ENCODE measurements around the gene KIAA2012.

KIAA2012 gene

DNA sequence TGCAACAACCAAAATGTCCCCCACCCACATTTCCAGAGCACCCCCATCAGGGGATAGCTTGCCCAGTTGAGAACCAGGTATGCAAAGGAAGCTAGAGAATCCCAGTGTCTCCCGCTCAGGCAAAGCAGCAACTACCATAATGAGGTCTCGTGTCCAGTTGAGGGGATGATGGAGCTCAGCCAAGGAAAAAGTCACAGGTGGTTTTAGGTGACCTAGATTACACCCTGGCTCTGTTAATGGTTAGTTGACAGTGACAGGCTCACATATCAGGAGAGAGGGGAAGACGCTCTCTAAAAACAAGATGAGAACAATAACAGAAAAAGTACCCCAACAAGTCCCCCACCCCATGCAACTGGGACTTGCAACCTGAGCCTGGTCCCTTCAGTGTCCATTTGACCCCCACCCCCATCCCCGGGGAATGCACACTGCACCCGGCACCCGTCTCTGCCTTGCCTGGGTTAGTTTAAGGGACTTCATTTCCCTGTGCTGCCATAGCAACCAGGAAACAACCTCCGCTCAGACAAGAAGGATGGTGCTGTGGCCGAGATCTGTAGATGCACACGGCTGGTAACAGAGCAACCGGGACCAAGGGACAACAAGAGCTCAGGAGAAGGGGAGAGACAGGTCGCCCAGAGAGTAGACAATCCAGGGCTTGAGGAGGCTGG is at the start of gene KIAA2012:
KIAA2012 (plus strand) TSS at position 519 of the 665 bp plus-strand sequence. CDS start 373 bp downstream, outside the sequence.
- DNase-seq = peak; percentile 60

DNA sequence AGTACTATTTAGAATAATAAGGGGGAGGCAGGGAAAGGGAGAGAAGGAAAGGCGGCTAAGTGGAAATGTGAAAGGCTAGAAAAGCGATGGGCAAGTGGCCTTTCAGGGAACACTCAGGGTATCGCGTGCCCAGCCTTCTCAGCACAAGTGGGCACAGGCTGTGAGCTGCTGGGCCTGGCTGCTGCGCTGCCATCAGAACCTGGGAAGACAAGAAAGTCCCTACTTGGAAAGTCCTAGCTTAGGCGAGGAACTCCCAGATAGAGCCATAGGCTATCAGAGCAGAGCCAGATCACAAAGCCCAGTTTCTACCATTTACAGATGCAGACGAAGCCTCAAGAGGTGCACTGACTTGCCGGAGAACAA is 49.2 kb upstream of the KIAA2012 start:
- DNase-seq = no peak

DNA sequence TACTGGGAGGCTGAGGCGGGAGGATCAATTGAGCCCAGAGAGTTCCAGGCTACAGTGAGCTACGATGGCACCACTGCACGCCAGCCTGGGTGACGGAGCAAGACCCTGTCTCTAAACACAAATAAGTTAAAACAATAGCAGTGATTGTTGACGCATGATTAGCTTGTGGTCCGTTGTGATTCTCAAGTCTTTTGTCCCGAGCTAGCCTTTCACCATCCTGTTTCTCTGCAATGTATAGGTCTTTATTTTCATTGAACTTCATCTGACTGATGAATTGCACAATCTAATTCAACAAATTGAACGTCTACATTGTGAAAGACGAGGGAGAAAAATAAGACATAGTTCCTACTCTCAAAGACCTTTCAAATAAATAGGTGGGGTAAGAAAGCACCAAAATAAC is 48.2 kb upstream of the KIAA2012 start:
- no peak for DNase-seq

DNA sequence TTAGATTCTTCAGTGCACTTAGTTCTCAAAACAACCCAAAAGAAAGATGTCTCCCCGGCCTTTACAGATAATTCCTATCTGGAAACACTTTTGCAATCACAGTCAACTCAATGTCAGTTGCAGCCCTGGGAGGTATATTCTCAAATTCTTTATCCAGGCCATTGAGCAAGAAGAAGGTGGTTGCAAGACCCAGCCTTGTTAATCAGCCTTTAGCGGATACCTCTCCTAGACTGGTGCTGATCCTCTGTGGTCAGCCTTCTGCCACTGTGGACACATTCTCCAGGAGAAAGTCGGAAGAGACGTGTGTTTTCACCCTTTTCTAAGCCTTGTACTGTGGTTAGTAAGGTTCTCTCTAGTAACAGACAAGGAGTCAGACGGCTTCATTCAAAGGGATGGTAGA is 47.2 kb upstream of the KIAA2012 start:
- DNase-seq = no peak

DNA sequence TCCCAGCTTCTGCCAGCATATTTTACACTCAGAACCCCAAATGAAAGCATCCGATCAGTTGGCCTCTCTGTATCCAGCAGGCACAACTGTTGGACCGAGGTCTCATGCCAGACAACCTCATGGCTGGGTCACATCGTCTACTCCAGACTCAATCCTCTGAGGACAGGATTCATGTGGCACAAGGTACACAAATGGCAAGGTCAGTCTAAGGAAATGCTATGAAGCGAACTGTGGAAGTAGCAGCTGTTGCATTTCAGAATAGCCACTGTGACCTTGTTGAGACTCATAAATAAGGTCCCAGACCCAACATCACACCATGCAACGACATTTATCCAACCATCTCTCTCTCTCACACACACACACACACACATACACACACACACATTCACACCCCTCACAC is 46.5 kb upstream of the KIAA2012 start:
- no peak for DNase-seq

DNA sequence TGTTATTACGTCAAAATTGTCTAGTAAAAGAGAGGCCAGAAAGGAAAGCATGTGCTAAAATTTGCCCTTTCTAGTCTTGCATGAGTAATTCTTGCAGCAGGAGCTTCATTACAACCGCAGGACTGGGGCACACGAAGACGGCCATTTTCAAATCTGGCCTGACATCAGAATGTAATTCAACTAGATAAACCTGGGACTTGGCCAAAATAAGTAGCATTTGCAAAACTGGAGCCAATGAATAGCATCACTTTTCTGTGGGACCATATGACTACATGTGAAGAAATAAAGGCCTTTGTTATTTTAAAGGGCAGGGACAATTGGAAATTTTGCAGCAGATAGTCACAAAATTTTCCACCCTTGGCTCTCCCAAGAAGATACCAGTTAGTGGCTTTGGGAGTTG is 42.4 kb upstream of the KIAA2012 start:
- no peak for DNase-seq

DNA sequence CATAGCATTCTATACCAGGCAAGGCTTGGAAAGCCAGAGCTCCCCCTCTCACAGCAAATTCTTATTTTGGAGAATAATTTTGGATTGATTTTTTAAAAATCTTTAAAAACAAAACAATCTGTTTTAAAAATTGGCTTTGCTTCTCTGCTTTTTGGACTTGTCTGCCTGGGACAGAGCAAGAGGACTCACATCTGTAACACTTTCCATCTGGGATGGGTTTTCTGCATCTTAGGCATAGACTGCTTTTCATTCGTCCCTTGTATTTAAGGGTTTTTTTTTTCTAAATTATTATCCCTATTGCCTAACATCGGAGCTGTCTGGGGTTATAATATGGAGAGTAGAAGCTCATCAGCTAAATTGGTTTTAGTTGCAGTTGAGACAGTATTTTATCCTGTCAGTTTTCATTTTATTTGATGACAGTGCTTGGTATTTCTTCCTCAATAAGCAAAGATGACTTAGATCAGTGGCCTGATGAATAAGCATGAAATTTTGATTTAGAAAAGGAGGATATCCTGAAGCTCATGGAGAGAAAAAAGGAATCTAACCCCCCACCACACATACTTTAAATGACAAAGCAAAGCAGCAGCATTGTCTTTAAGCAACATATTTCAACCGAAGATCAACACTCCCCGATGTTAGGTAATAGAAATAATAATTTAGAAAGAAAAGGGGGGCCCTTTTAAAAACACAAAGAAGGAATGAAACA is 41.7 kb upstream of the KIAA2012 start:
- no peak for DNase-seq

DNA sequence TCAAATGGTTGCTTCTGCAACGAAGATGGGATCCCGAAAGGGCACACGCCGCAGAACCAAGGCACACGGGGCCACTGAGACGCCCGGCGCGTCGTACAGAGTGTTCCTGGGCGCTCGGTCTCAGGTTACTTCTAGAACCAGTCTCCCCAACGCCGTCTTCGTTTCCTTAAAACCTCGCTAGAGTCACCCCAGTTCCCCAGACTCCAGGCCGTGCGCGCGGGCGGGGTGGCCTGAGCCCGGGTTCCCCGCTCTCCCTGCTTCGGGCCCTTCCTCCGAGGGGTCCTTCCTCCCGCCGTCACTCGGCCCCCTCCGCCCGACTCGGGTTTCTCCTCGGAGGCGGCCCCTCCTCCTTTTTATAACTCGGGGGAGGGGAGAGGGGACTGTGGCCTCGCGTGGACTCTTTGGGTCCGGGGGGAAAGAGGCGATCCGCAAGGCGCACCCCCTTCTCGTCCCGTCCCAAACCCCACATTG is 40.2 kb upstream of the KIAA2012 start:
- peak; percentile 91 for DNase-seq

DNA sequence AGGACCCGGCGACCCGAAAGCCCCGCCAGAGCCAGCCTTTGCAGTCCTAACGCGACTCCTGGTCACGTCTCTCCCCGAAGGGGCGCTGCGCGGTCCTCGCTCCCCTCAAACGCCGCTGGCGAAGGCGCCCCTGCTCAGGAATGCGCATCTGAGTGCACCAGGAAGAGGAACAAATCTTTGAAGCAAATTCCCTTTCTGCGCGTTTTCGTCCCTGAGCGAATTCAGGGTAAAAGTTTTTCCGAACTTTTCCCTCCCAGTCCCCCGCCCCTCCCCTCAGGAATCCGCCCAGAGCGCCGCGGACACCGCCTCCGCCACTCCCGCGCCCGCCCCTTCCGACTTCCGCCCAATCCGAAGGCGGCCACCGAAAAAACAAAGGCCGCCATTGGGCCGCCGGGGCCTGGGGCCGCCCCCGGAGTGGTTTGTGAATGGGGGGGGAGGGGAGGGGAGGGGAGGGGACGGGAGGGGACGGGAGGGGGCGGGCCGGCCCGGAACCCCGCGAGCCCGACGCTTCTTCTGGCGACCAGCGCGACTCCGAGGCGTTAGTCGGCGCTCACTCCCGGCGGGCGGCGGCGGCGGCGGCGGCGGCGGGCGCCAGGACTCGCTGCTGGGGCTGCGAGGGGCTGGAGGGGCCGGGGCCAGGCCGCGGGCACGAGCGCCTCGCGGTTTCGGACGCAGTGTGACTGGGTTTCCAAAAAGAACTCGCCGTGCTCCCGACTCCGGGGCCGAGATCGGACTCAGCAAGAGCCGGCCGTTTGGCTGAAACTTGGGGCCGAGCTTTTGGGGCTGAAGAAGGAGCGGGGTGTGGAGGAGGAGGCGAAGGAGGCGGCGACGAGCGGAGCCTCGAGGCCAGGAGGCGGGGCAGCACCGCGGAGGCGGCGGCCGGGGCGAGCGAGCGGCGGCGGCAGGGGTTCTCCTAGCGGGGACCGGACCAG is 39.5 kb upstream of the KIAA2012 start, which contains the start of gene FZD7:
FZD7 (plus strand) TSS at position 539 of the 932 bp plus-strand sequence. CDS start 793 bp downstream, outside the sequence.
- DNase-seq = peak; percentile 90

DNA sequence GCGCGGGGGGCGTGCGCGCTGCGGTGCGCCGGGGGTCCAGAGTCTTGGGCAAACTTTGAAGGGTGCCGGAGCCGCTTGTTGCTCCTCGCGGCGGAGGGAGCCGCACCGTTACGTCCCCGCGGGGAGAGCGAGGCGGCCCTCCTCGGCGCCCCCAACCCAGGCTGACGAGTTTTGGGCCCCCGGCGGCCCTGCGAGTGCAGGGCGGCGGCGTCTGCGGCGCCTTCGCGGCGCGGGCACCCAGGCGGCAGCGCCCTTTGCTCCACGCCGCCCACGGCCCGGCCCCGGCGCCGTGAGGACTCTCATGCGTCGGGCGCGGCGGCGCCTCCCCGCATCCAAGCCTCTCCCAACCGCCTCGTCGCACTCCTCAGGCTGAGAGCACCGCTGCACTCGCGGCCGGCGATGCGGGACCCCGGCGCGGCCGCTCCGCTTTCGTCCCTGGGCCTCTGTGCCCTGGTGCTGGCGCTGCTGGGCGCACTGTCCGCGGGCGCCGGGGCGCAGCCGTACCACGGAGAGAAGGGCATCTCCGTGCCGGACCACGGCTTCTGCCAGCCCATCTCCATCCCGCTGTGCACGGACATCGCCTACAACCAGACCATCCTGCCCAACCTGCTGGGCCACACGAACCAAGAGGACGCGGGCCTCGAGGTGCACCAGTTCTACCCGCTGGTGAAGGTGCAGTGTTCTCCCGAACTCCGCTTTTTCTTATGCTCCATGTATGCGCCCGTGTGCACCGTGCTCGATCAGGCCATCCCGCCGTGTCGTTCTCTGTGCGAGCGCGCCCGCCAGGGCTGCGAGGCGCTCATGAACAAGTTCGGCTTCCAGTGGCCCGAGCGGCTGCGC is 38.6 kb upstream of the KIAA2012 start:
- DNase-seq = peak; percentile 81

DNA sequence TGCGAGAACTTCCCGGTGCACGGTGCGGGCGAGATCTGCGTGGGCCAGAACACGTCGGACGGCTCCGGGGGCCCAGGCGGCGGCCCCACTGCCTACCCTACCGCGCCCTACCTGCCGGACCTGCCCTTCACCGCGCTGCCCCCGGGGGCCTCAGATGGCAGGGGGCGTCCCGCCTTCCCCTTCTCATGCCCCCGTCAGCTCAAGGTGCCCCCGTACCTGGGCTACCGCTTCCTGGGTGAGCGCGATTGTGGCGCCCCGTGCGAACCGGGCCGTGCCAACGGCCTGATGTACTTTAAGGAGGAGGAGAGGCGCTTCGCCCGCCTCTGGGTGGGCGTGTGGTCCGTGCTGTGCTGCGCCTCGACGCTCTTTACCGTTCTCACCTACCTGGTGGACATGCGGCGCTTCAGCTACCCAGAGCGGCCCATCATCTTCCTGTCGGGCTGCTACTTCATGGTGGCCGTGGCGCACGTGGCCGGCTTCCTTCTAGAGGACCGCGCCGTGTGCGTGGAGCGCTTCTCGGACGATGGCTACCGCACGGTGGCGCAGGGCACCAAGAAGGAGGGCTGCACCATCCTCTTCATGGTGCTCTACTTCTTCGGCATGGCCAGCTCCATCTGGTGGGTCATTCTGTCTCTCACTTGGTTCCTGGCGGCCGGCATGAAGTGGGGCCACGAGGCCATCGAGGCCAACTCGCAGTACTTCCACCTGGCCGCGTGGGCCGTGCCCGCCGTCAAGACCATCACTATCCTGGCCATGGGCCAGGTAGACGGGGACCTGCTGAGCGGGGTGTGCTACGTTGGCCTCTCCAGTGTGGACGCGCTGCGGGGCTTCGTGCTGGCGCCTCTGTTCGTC is 37.7 kb upstream of the KIAA2012 start:
- peak; percentile 89 for DNase-seq

DNA sequence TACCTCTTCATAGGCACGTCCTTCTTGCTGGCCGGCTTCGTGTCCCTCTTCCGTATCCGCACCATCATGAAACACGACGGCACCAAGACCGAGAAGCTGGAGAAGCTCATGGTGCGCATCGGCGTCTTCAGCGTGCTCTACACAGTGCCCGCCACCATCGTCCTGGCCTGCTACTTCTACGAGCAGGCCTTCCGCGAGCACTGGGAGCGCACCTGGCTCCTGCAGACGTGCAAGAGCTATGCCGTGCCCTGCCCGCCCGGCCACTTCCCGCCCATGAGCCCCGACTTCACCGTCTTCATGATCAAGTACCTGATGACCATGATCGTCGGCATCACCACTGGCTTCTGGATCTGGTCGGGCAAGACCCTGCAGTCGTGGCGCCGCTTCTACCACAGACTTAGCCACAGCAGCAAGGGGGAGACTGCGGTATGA is 37.1 kb upstream of the KIAA2012 start:
- no peak for DNase-seq

DNA sequence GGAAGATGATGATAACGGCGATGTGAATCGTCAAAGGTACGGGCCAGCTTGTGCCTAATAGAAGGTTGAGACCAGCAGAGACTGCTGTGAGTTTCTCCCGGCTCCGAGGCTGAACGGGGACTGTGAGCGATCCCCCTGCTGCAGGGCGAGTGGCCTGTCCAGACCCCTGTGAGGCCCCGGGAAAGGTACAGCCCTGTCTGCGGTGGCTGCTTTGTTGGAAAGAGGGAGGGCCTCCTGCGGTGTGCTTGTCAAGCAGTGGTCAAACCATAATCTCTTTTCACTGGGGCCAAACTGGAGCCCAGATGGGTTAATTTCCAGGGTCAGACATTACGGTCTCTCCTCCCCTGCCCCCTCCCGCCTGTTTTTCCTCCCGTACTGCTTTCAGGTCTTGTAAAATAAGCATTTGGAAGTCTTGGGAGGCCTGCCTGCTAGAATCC is 36.4 kb upstream of the KIAA2012 start:
- DNase-seq = peak; percentile 70

DNA sequence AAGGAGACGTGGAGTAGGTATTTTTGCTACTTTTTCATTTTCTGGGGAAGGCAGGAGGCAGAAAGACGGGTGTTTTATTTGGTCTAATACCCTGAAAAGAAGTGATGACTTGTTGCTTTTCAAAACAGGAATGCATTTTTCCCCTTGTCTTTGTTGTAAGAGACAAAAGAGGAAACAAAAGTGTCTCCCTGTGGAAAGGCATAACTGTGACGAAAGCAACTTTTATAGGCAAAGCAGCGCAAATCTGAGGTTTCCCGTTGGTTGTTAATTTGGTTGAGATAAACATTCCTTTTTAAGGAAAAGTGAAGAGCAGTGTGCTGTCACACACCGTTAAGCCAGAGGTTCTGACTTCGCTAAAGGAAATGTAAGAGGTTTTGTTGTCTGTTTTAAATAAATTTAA is 36.0 kb upstream of the KIAA2012 start:
- DNase-seq = no peak

DNA sequence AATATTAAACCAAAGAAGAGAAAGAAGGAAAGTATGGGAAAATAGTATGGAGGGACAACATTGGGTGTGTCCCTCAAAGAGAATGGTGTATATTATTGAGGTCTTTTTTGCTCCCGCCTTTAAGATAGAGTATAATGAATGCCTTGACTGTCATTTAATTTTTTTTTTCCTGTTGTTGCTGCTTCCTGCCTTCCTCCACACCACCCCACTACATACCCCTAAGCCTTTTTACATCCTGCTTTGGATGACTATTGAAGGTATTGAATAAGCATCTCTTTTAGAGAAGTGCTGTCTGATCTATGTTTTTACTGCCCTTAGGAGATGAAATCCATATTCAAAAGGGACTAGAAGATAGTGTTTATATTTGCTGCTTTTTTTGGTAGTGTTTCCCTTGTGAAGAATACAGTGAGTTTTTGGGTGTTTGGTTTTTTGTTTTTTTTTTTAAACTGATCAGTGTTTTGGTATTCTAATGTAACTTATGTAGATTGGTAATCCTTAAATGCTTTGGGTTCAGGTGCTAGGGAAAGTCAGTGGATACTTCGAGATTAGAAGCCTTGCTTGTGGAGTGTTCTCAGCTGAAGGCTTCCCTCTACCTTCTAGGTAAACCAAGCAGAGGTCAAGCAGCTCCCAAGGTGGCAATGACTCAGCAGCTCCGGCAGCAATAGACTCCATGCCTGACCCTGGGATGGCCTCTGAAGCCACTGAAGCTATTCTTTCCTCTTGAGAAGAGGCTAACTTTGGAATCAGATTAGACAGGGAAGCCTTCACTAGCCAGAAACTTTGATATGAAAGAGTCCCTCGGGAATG is 34.4 kb upstream of the KIAA2012 start:
- DNase-seq = peak; percentile 27

DNA sequence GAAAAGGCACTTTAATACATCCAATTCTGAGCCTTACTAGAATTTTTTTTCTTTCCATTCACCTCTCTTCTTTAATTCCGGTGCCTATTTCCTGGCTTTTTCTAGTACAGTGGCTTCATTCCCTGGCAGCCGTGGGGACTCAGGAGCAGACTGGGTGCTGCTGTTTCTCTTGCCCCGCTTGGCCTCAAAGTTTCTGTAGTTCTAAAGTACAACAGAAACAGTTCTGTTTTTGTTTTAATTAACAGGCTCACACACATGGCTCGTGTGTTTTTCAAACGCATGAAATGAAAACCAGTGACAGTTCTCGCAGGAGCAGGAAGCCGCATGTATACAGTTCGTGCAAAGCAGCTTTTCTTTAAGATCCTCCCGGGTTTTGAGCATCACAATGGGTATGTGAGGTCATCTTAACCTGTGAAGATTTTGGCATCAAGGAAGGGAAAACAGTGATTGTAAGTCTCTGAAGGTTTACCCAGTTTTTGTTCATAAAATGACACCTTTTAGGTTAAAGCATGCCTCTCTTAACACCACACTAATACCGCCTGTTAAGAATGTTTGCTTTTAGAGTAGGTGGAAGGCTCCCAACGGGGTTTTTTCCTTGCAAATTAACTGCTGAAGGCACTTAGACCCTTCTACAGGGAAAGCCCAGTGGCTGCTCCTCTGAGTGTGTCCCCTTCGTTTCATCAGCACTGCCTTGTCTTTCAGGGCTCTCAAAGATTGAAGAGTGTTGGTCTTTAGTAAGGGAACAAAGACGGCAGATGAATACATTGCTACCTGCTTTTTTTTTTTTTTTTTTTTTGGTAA is 33.6 kb upstream of the KIAA2012 start:
- peak; percentile 40 for DNase-seq

DNA sequence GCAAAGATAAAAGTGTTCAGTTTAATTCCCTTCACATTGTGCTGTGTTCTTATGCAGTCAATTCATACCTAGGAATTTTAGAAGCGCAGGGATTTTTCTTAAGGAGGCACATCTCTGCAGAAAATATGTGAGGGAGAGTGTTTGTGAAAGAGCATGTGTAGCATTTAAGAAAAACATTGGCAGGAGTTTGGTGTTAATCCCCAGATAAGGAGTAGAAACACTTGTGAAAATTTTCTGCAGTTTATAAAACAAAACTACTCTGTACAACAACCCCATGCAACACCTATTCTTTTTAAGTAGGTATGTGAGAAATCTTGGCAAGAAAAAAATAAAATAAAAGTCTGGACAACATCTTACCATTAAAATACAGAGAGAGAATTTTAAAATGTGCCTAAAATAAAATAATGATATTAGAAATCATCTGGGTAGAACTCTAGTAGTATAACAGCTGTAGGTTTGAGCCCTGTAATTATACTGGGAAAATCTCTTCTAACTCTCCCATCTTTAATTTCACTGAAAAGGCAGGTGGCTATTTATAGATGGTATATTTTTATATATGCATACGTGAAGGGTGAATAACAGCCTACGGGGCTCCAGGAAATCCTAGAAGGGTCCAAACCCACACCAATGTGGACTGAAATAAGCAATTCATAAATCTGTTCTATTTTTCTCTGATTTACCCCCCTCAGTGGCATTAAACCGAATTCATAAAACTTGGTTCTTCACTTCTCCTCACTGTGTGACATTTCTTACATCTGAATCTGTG is 32.8 kb upstream of the KIAA2012 start:
- no peak for DNase-seq

DNA sequence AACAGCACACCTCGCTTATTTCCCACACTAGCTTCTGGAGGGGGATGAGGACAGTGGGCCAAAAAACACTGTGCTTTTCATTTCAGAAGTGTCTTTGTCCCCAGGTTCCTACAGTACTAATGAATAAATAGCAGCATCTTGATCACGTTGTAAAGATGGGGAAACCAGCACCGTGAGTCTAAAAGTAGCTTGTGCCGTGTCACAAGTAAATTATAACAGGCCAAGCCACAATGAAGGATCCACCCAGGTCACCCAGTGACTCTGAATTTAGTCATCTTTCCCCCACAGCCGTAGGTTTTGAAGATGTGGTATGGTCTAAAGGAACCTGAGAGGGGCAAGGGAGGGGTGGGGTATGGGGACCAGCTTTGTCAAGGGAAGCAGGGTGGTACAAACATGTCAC is 30.6 kb upstream of the KIAA2012 start:
- DNase-seq = no peak

DNA sequence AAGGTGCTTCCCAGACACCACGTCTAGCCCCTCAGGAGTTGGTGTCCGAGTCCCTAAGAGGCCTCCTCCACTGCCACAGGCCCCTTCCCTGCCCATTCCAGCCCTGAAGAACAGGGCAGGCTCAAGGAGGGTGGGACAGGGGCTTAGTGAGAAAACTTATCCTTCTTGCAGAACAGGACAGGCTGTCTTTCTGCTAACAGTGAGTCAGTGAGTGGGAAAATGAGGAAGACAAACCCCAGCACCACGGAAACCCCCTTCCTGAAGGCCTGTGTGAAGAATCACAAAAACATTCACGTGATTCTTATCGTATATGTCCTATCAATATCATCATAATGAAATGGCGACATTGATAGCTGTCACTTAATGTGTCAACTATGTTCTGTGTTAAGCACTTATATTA is 29.6 kb upstream of the KIAA2012 start:
- DNase-seq = no peak

All from retina (tissue), 1 donor.